OCI-LY3 (cell line): ENCODE results near the gene EIF1.
A peak's percentile ranks its signal among the peaks of the same experiment; 100 is the strongest.

Experiments
- H2AFZ ChIP-seq: fragments of 200-600, 300-600 bp; shearing (Covaris generic); 2 replicates; pipeline ENCODE4 v1.6.0; 2014; ENCODE audit warnings: antibody characterized with exemption, low read depth, low read length
- H3K27ac ChIP-seq: fragments of 200-600, 300-600 bp; sonication (generic); 2 replicates; pipeline ENCODE4 v1.5.1; 2014; ENCODE audit warnings: mild to moderate bottlenecking, low read length, moderate library complexity, mixed read lengths
- H3K27me3 ChIP-seq: fragments of 200-600, 300-600 bp; sonication (generic); 2 replicates; pipeline ENCODE4 v1.6.1; 2014; ENCODE audit warnings: low read depth, low read length, mixed read lengths
- H3K36me3 ChIP-seq: fragments of 200-600, 300-600 bp; sonication (generic); replicated peaks from 2 replicates; pipeline ENCODE3; 2014; ENCODE audit warnings: low read depth, low read length, mixed read lengths
- H3K4me1 ChIP-seq: fragments of 300-600, 200-600 bp; sonication (generic); 2 replicates; pipeline ENCODE4 v1.6.1; 2014; ENCODE audit warnings: low read length, mixed read lengths
- H3K4me2 ChIP-seq: fragments of 200-600, 300-600 bp; sonication (generic); 2 replicates; pipeline ENCODE4 v1.6.1; 2014; ENCODE audit warnings: low read length, mixed read lengths
- H3K4me3 ChIP-seq: fragments of 300-600, 200-600 bp; sonication (generic); 2 replicates; pipeline ENCODE4 v1.5.1; 2014; ENCODE audit warnings: antibody characterized with exemption, mild to moderate bottlenecking, low read length, moderate library complexity
- H3K79me2 ChIP-seq: fragments of 300-600, 200-600 bp; shearing (Covaris generic); 2 replicates; pipeline ENCODE4 v1.6.1; 2014; ENCODE audit warnings: mild to moderate bottlenecking, low read length, mixed read lengths
- H3K9ac ChIP-seq: fragments of 300-600, 200-600 bp; shearing (Covaris generic); 2 replicates; pipeline ENCODE4 v1.6.0; 2014; ENCODE audit warnings: mild to moderate bottlenecking, low read length, moderate library complexity
- H3K9me3 ChIP-seq: fragments of 200-600, 300-600 bp; shearing (Covaris generic); 2 replicates; pipeline ENCODE4 v1.6.1; 2014; ENCODE audit warnings: low read length, mixed read lengths; ENCODE audit not compliant: insufficient read depth
- H4K20me1 ChIP-seq: fragments of 200-600, 300-600 bp; sonication (generic); 2 replicates; pipeline ENCODE4 v1.6.1; 2016; ENCODE audit warnings: low read length, mixed read lengths; ENCODE audit not compliant: insufficient read depth
- CTCF ChIP-seq: fragments of 200-600, 300-600 bp; sonication (generic); IDR thresholded peaks from 2 replicates; pipeline ENCODE4 v1.5.1; 2014; ENCODE audit warnings: antibody characterized with exemption, low read length, low read depth
- EZH2phosphoT487 ChIP-seq: fragments of 200-600 bp; shearing (Covaris generic); IDR thresholded peaks from 2 replicates; pipeline ENCODE4 v1.6.1; 2018; ENCODE audit warnings: antibody characterized with exemption, mixed run types, low read depth

Gene EIF1

GRCh38 chr17:41734949-41735313, 46.2 kb downstream of the EIF1 start:
- Histone ChIP-seq H3K4me3 (no peak overlapping the region), H4K20me1 (no peaks in the 10 kb centered on the region), H3K9me3 (no peaks in the 10 kb centered on the region), H3K79me2 (no peaks in the 10 kb centered on the region), H3K27ac (no peak overlapping the region), H3K4me1 (peaks cover 7% of the 10 kb centered on the region), H2AFZ (no peak overlapping the region), H3K9ac (no peak overlapping the region), H3K27me3 (peaks cover 24% of the 10 kb centered on the region), H3K4me2 (no peak overlapping the region), H3K36me3 (no peaks in the 10 kb centered on the region)
- TF ChIP-seq CTCF, result no peak
- no peak for TF ChIP-seq EZH2phosphoT487

GRCh38 chr17:41735744-41736143, 47.1 kb downstream of the EIF1 start:
- peaks cover 7% of the 10 kb centered on the region for H3K4me1 ChIP-seq
- H3K4me2 ChIP-seq, result no peak overlapping the region
- no peaks in the 10 kb centered on the region for H3K9me3 ChIP-seq
- no peaks in the 10 kb centered on the region for H3K36me3 ChIP-seq
- no peak overlapping the region for H3K9ac ChIP-seq
- no peak overlapping the region for H3K4me3 ChIP-seq
- H3K27ac ChIP-seq, result no peak overlapping the region
- TF ChIP-seq EZH2phosphoT487 (no peak), CTCF (no peak)
- peaks cover 17% of the 10 kb centered on the region for H3K27me3 ChIP-seq
- H4K20me1 ChIP-seq, result no peaks in the 10 kb centered on the region
- no peak overlapping the region for H2AFZ ChIP-seq
- no peaks in the 10 kb centered on the region for H3K79me2 ChIP-seq

GRCh38 chr17:41736983-41737679, 48.4 kb downstream of the EIF1 start:
- Histone ChIP-seq H3K27ac (no peak overlapping the region), H3K79me2 (no peaks in the 10 kb centered on the region), H4K20me1 (no peaks in the 10 kb centered on the region), H3K4me1 (peaks cover 7% of the 10 kb centered on the region), H3K4me2 (no peak overlapping the region), H3K27me3 (peaks cover 9% of the 10 kb centered on the region), H3K4me3 (no peak overlapping the region), H3K36me3 (no peaks in the 10 kb centered on the region), H3K9ac (no peak overlapping the region), H2AFZ (no peak overlapping the region), H3K9me3 (no peaks in the 10 kb centered on the region)
- TF ChIP-seq CTCF (no peak), EZH2phosphoT487 (no peak)

GRCh38 chr17:41737680-41738023, 49.0 kb downstream of the EIF1 start:
- TF ChIP-seq EZH2phosphoT487 (no peak), CTCF (no peak)
- Histone ChIP-seq H3K27ac (no peak overlapping the region), H3K4me1 (peaks cover 7% of the 10 kb centered on the region), H3K9me3 (no peaks in the 10 kb centered on the region), H3K27me3 (peaks cover 4% of the 10 kb centered on the region), H3K4me2 (no peak overlapping the region), H3K9ac (no peak overlapping the region), H4K20me1 (no peaks in the 10 kb centered on the region), H3K4me3 (no peak overlapping the region), H2AFZ (0 out of 2 replicates have a peak overlapping the region, but pooled peaks have one; percentile 39), H3K36me3 (no peaks in the 10 kb centered on the region), H3K79me2 (no peaks in the 10 kb centered on the region)
